ENCODE data around the gene P2RX2.

- TF ChIP-seq, protein P1, sequence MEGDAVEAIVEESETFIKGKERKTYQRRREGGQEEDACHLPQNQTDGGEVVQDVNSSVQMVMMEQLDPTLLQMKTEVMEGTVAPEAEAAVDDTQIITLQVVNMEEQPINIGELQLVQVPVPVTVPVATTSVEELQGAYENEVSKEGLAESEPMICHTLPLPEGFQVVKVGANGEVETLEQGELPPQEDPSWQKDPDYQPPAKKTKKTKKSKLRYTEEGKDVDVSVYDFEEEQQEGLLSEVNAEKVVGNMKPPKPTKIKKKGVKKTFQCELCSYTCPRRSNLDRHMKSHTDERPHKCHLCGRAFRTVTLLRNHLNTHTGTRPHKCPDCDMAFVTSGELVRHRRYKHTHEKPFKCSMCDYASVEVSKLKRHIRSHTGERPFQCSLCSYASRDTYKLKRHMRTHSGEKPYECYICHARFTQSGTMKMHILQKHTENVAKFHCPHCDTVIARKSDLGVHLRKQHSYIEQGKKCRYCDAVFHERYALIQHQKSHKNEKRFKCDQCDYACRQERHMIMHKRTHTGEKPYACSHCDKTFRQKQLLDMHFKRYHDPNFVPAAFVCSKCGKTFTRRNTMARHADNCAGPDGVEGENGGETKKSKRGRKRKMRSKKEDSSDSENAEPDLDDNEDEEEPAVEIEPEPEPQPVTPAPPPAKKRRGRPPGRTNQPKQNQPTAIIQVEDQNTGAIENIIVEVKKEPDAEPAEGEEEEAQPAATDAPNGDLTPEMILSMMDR (IDR thresholded peaks at IDR 0.05; ENCODE audit: insufficient read depth, low read depth, low read length) = no peak
- no peak for TF ChIP-seq EZH2 (IDR thresholded peaks at IDR 0.05; ENCODE audit: insufficient read depth, low read length)
These were observed 12.7 kb upstream of the P2RX2 start for GRCh38 chr12:132605892-132606291.

Measured in astrocyte (in vitro differentiated cells and primary cell).